ENCODE results near the gene RNASE1.

RNASE1 gene

GRCh38 chr14:20807304-20808161 is 4.9 kb upstream of the RNASE1 start:
- DNase-seq = no peak

GRCh38 chr14:20805485-20805884 is 2.8 kb upstream of the RNASE1 start:
- DNase-seq = no peak

- DNase-seq = no peak
Measured at GRCh38 chr14:20803223-20803622, 579 bp upstream of the RNASE1 start.

- no peak for DNase-seq
Measured at GRCh38 chr14:20801726-20802125, 918 bp downstream of the RNASE1 start.

GRCh38 chr14:20799892-20800544 is 2.6 kb downstream of the RNASE1 start:
- DNase-seq = no peak

- DNase-seq = no peak
Measured at GRCh38 chr14:20799456-20799891, 3.2 kb downstream of the RNASE1 start.

- no peak for DNase-seq
Measured at GRCh38 chr14:20798932-20799331, 3.7 kb downstream of the RNASE1 start.

GRCh38 chr14:20798318-20798717 is 4.3 kb downstream of the RNASE1 start:
- no peak for DNase-seq

- no peak for DNase-seq
Measured at GRCh38 chr14:20797164-20797563, 5.5 kb downstream of the RNASE1 start.

- no peak for DNase-seq
Measured at GRCh38 chr14:20794644-20795369, 7.8 kb downstream of the RNASE1 start.

GRCh38 chr14:20792556-20792955 is 10.1 kb downstream of the RNASE1 start:
- no peak for DNase-seq

- DNase-seq = no peak
Measured at GRCh38 chr14:20791597-20791996, 11.0 kb downstream of the RNASE1 start.

- no peak for DNase-seq
Measured at GRCh38 chr14:20791187-20791586, 11.5 kb downstream of the RNASE1 start.

- DNase-seq = no peak
Measured at GRCh38 chr14:20790464-20791116, 12.1 kb downstream of the RNASE1 start.

GRCh38 chr14:20789230-20789813 is 13.3 kb downstream of the RNASE1 start:
- DNase-seq = no peak

- DNase-seq = no peak
Measured at GRCh38 chr14:20787025-20787424, 15.6 kb downstream of the RNASE1 start.

GRCh38 chr14:20782280-20782890 is 20.3 kb downstream of the RNASE1 start:
- no peak for DNase-seq

- no peak for DNase-seq
Measured at GRCh38 chr14:20781803-20782202, 20.8 kb downstream of the RNASE1 start.

GRCh38 chr14:20775901-20776300 is 26.7 kb downstream of the RNASE1 start:
- DNase-seq = no peak

- DNase-seq = no peak
Measured at GRCh38 chr14:20775043-20775442, 27.6 kb downstream of the RNASE1 start.

- no peak for DNase-seq
Measured at GRCh38 chr14:20774258-20774824, 28.3 kb downstream of the RNASE1 start.

GRCh38 chr14:20772650-20773049 is 30.0 kb downstream of the RNASE1 start:
- DNase-seq = no peak

All from GOT3 (cell line).